A549 (cell line): ENCODE data around the gene XAB2. TPM values are rescaled to one million over a fixed set of nuclear protein-coding genes. Genes with fewer than 3 reads are reported as not detected.

Experiments
- ATAC-seq, 2 experiments: fragments of 200-7000 bp in 1 of 2; fragments of >200 bp in 1 of 2; cut with Nextera tagmentation in 1 of 2; cut with Tn5 transposase in 1 of 2; 3 replicates each; pipeline versions ENCODE4 v1.8.0 to v1.9.1; 2018 to 2020; ENCODE audit warnings: mild to moderate bottlenecking in 1 of 2, moderate library complexity in 1 of 2
- CTCF ChIA-PET: fragments of 300-600 bp; sonication (Branson Sonifier 250); formaldehyde crosslinking; extraction: SDS; loops from one replicate; lab custom pipeline; 2021; ENCODE audit warnings: antibody characterized with exemption, inconsistent platforms; lab: Yijun Ruan, JAX
- POLR2A ChIA-PET: fragments of 350-600 bp; formaldehyde crosslinking; extraction: SDS; loops from one replicate; lab custom pipeline; 2021; ENCODE audit warnings: antibody characterized with exemption, inconsistent platforms; lab: Yijun Ruan, JAX
- DNase-seq, 2 experiments: peaks; one replicate each; pipeline versions ENCODE4 v3.0.0 to v3.0.0-alpha.2; 2011 to 2016; ENCODE audit warnings: low read depth in 1 of 2, low spot score in 1 of 2
- FAIRE-seq: peaks from 2 replicates; lab custom pipeline; 2011; peaks lifted over from hg19 to GRCh38; lab: Jason Lieb, UNC
- H3K27ac ChIP-seq, 2 experiments: fragments of >200 bp; sonication (Bioruptor Twin); formaldehyde crosslinking; 3 replicates each; pipeline ENCODE4 v1.5.1; 2016 to 2017
- H3K4me1 ChIP-seq: fragments of >200 bp; sonication (Bioruptor Twin); formaldehyde crosslinking; 3 replicates; pipeline ENCODE4 v1.6.1; 2016
- H3K4me2 ChIP-seq: fragments of >200 bp; sonication (Bioruptor Twin); formaldehyde crosslinking; 3 replicates; pipeline ENCODE4 v1.6.1; 2016
- H3K4me3 ChIP-seq: fragments of >200 bp; sonication (Bioruptor Twin); formaldehyde crosslinking; 3 replicates; pipeline ENCODE4 v1.5.1; 2016
- H3K9me3 ChIP-seq: fragments of >200 bp; sonication (Bioruptor Twin); formaldehyde crosslinking; 3 replicates; pipeline ENCODE4 v1.6.1; 2016
- ATOH8 ChIP-seq: fragments of 250-450 bp; sonication (Bioruptor Pico); IDR thresholded peaks from 2 replicates; pipeline ENCODE4 v1.5.0; 2020; ENCODE audit warnings: low read depth, mild to moderate bottlenecking, moderate library complexity
- CEBPB ChIP-seq, 2 experiments: fragments of >200 bp in 1 of 2; sonication (Bioruptor Twin) in 1 of 2; formaldehyde crosslinking in 1 of 2; IDR thresholded peaks; 2 replicates each; pipeline ENCODE4 v1.6.1; 2012 to 2016
- E2F6 ChIP-seq: IDR thresholded peaks from 2 replicates; pipeline ENCODE4 v1.6.1; 2012; ENCODE audit warnings: low read depth, borderline replicate concordance
- EHMT2 ChIP-seq: fragments of 200-600 bp; sonication (generic); IDR thresholded peaks from 2 replicates; pipeline ENCODE4 v1.6.1; 2016; ENCODE audit warnings: antibody characterized with exemption, low read depth, mild to moderate bottlenecking, moderate library complexity
- ESRRA ChIP-seq: fragments of 150-350 bp; IDR thresholded peaks from 2 replicates; pipeline ENCODE4 v1.6.1; 2014; ENCODE audit warnings: mild to moderate bottlenecking, low read length, borderline replicate concordance
- HDAC2 ChIP-seq: fragments of 200-600 bp; sonication (generic); IDR thresholded peaks from 2 replicates; pipeline ENCODE4 v1.6.1; 2016
- HOXB13 ChIP-seq: fragments of 250-450 bp; sonication (Bioruptor Pico); IDR thresholded peaks from 2 replicates; pipeline ENCODE4 v1.5.0; 2020; ENCODE audit warnings: low read depth, mild to moderate bottlenecking, moderate library complexity
- JUNB ChIP-seq: fragments of >200 bp; sonication (Bioruptor Twin); formaldehyde crosslinking; IDR thresholded peaks from 2 replicates; pipeline ENCODE4 v1.6.1; 2016
- KDM5A ChIP-seq: fragments of 200-600 bp; sonication (generic); IDR thresholded peaks from 2 replicates; pipeline ENCODE4 v1.6.1; 2016; ENCODE audit warnings: antibody characterized with exemption, mild to moderate bottlenecking
- MAX ChIP-seq: IDR thresholded peaks from 2 replicates; pipeline ENCODE4 v1.6.1; 2012
- MYC ChIP-seq: IDR thresholded peaks from 2 replicates; pipeline ENCODE4 v1.6.1; 2012; ENCODE audit warnings: mild to moderate bottlenecking, inconsistent platforms, low read length, improper control_type of control experiment, borderline replicate concordance
- NPAS2 ChIP-seq: fragments of 250-450 bp; sonication (Bioruptor Pico); IDR thresholded peaks from 2 replicates; pipeline ENCODE4 v1.8.0; 2022; ENCODE audit warnings: mild to moderate bottlenecking, moderate library complexity, borderline replicate concordance
- NR3C1 ChIP-seq: fragments of >200 bp; sonication (Bioruptor Twin); formaldehyde crosslinking; IDR thresholded peaks from 3 replicates; pipeline ENCODE4 v1.6.1; 2017
- PHF8 ChIP-seq: fragments of 200-600 bp; sonication (generic); IDR thresholded peaks from 2 replicates; pipeline ENCODE4 v1.6.1; 2016; ENCODE audit warnings: low read depth, mild to moderate bottlenecking, antibody characterized with exemption, moderate library complexity, borderline replicate concordance
- POLR2AphosphoS2 ChIP-seq: conservative IDR thresholded peaks from 2 replicates; pipeline ENCODE4 v1.6.1; 2012; ENCODE audit warnings: low read length, improper control_type of control experiment, inconsistent platforms
- RAD21 ChIP-seq, 2 experiments: fragments of >200 bp in 1 of 2; sonication (Bioruptor Twin) in 1 of 2; formaldehyde crosslinking in 1 of 2; IDR thresholded peaks in 1 of 2; conservative IDR thresholded peaks in 1 of 2; 2 replicates in 1 of 2; 3 replicates in 1 of 2; pipeline ENCODE4 v1.6.1; 2012 to 2018; ENCODE audit warnings: inconsistent platforms in 1 of 2
- RCOR1 ChIP-seq: fragments of 150-350 bp; IDR thresholded peaks from 2 replicates; pipeline ENCODE4 v1.6.1; 2014; ENCODE audit warnings: antibody characterized with exemption, low read length, low read depth
- RFX5 ChIP-seq: fragments of 450-650 bp; IDR thresholded peaks from 2 replicates; pipeline ENCODE4 v1.7.1; 2014; ENCODE audit warnings: antibody characterized with exemption, mild to moderate bottlenecking, moderate library complexity
- RNF2 ChIP-seq: fragments of 200-600 bp; sonication (generic); IDR thresholded peaks from 2 replicates; pipeline ENCODE4 v1.6.1; 2016; ENCODE audit warnings: low read depth, mild to moderate bottlenecking, antibody characterized with exemption, moderate library complexity, borderline replicate concordance
- TP53 ChIP-seq: fragments of 250-450 bp; sonication (Bioruptor Pico); IDR thresholded peaks from 2 replicates; pipeline ENCODE4 v1.5.0; 2021; ENCODE audit warnings: mild to moderate bottlenecking, moderate library complexity
- ZFP36 ChIP-seq: fragments of 450-650 bp; IDR thresholded peaks from 2 replicates; pipeline ENCODE4 v1.6.1; 2014; ENCODE audit warnings: borderline replicate concordance; ENCODE audit not compliant: partially characterized antibody
- ZNF302 ChIP-seq: fragments of 250-450 bp; sonication (Bioruptor Pico); IDR thresholded peaks from 2 replicates; pipeline ENCODE4 v1.9.0; 2021; ENCODE audit warnings: inconsistent platforms, mild to moderate bottlenecking, moderate library complexity
- WGBS: methylation state at CpG from one replicate; pipeline ENCODE4 v1.1.6; 2017; ENCODE audit errors: missing lambda C conversion rate; 5-methylcytosine and 5-hydroxymethylcytosine counted together
- polyA plus RNA-seq, 4 experiments: library from polyadenylated mRNA; depleted of rRNA in 3 of 4; stranded (reverse); fragments of >200 nt; fragmentation: RNase III in 1 of 4; extraction: RNeasy Plus Mini Kit Qiagen cat#74134 plus additional on column Dnase treatment in 1 of 4; gene quantifications; 2 replicates in 3 of 4; 3 replicates in 1 of 4; pipeline ENCODE4 v1.2.3, GENCODE V29; 2011 to 2017
- TF ChIP-seq, protein P1 (sequence below): fragments of >200 bp; sonication (Bioruptor Twin); formaldehyde crosslinking; IDR thresholded peaks from 3 replicates; pipeline ENCODE4 v1.6.1; 2016
- TF ChIP-seq, protein P2 (sequence below): fragments of >200 bp; sonication (Bioruptor Twin); formaldehyde crosslinking; IDR thresholded peaks from 3 replicates; pipeline ENCODE4 v1.5.1; 2016

Gene XAB2
- polyA plus RNA-seq, 2 of the 4 experiments (the other 2 are of a cell fraction) = 15.0 to 21.2 TPM

- DNase-seq (no peak), ATAC-seq (no peak), FAIRE-seq (no peak)
- Histone ChIP-seq H3K9me3 (no peaks in the 10 kb centered on the region), H3K27ac (no peak overlapping the region), H3K4me1 (no peaks in the 10 kb centered on the region), H3K4me3 (no peak overlapping the region), H3K4me2 (no peak overlapping the region)
- WGBS = 84% methylated on average over 2 of the region's 2 CpGs
- ChIA-PET CTCF (interaction anchor here (0.7 kb wide), 1 partner anchor 30 kb away, joined by 4 read pairs; the partner anchor contains the start of gene TRAPPC5), POLR2A (no interaction called here)
- TF ChIP-seq ZFP36 (peak; percentile 85), TP53 (CRISPR knock-in tag) (no peak)
These were observed 20.8 kb upstream of the XAB2 start for GRCh38 chr19:7650148-7650547.

- Histone ChIP-seq H3K9me3 (no peaks in the 10 kb centered on the region), H3K4me2 (no peak overlapping the region), H3K4me1 (no peaks in the 10 kb centered on the region)
- POLR2A ChIA-PET = no interaction called here
- FAIRE-seq (no peak), DNase-seq (no peak)
- 88% methylated on average over 12 of the region's 15 CpGs for WGBS
- TF ChIP-seq NR3C1 (no peak), HDAC2 (no peak), PHF8 (no peak), CEBPB (IDR thresholded peaks at IDR 0.05) (no peak)
- TF ChIP-seq, protein P1, sequence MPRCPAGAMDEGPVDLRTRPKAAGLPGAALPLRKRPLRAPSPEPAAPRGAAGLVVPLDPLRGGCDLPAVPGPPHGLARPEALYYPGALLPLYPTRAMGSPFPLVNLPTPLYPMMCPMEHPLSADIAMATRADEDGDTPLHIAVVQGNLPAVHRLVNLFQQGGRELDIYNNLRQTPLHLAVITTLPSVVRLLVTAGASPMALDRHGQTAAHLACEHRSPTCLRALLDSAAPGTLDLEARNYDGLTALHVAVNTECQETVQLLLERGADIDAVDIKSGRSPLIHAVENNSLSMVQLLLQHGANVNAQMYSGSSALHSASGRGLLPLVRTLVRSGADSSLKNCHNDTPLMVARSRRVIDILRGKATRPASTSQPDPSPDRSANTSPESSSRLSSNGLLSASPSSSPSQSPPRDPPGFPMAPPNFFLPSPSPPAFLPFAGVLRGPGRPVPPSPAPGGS = no peak
- TF ChIP-seq, all 56 proteins: peak for 0
- CTCF ChIA-PET = interaction anchor here (0.9 to 1.8 kb wide), 3 partner anchors 25 to 32 kb away, joined by 3 to 5 read pairs (median 5); partner anchors contain the start of gene TRAPPC5
- no peak for ATAC-seq
- Histone ChIP-seq H3K27ac (no peak overlapping the region), H3K4me3 (no peak overlapping the region)
These were observed 19.1 kb upstream of the XAB2 start for GRCh38 chr19:7648265-7649014.

DNA sequence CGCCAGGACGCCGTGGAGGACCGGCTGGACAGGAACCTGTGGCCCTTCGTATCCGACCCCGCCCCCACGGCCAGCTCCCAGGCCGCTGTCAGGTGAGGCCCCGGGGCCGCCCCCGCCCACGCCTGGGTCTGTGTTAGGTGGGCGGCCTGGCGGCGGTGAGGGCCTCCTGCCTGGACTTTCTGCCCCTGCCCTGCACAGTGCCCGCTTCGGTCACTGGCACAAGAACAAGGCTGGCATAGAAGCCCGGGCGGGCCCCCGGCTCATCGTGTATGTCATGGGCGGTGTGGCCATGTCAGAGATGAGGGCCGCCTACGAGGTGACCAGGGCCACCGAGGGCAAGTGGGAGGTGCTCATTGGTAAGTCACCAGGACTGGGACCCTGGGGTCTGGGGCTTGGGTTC lies 17.8 kb upstream of the XAB2 start:
- TF ChIP-seq ESRRA (no peak), JUNB (no peak), EHMT2 (no peak), POLR2AphosphoS2 (no peak), RNF2 (no peak), NR3C1 (no peak), ZNF302 (CRISPR knock-in tag) (no peak), RCOR1 (no peak), RAD21 (conservative IDR thresholded peaks at IDR 0.05 in 1 of 2, IDR thresholded peaks at IDR 0.05 in 1 of 2) (no peak), RFX5 (no peak), E2F6 (no peak), MYC (no peak), MAX (no peak), KDM5A (no peak), NPAS2 (CRISPR knock-in tag) (no peak), ATOH8 (CRISPR knock-in tag) (no peak), HOXB13 (CRISPR knock-in tag) (no peak)
- TF ChIP-seq, protein P2, sequence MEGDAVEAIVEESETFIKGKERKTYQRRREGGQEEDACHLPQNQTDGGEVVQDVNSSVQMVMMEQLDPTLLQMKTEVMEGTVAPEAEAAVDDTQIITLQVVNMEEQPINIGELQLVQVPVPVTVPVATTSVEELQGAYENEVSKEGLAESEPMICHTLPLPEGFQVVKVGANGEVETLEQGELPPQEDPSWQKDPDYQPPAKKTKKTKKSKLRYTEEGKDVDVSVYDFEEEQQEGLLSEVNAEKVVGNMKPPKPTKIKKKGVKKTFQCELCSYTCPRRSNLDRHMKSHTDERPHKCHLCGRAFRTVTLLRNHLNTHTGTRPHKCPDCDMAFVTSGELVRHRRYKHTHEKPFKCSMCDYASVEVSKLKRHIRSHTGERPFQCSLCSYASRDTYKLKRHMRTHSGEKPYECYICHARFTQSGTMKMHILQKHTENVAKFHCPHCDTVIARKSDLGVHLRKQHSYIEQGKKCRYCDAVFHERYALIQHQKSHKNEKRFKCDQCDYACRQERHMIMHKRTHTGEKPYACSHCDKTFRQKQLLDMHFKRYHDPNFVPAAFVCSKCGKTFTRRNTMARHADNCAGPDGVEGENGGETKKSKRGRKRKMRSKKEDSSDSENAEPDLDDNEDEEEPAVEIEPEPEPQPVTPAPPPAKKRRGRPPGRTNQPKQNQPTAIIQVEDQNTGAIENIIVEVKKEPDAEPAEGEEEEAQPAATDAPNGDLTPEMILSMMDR = no peak
- TF ChIP-seq, all 56 proteins: peak for 0
- Histone ChIP-seq H3K4me2 (no peak overlapping the region), H3K9me3 (no peaks in the 10 kb centered on the region), H3K27ac (no peak overlapping the region), H3K4me1 (no peaks in the 10 kb centered on the region), H3K4me3 (no peak overlapping the region)
- no peak for DNase-seq
- ChIA-PET CTCF (interaction anchor here (1.0 kb wide), 1 partner anchor 10 kb away, joined by 3 read pairs; no protein-coding TSS in a partner anchor), POLR2A (no interaction called here)
- ATAC-seq = no peak
- no peak for FAIRE-seq
- 90% methylated on average over 2 of the region's 26 CpGs for WGBS
